ENCODE measurements around the gene CHRNA4. TPM values are rescaled to one million over a fixed set of nuclear protein-coding genes. Genes with fewer than 3 reads are reported as not detected.
A peak's percentile ranks its signal among the peaks of the same experiment; 100 is the strongest.

The CHRNA4 gene
- total RNA-seq, 4 donors from 2014 or later: 0.13 TPM; not detected in 3

GRCh38 chr20:63369024-63369530 lies 7.9 kb upstream of the CHRNA4 start:
- no peak overlapping the region for H3K4me3 ChIP-seq (ENCODE audit: low read depth, poor library complexity, severe bottlenecking)
- TF ChIP-seq POLR2A (IDR thresholded peaks at IDR 0.05) (no peak), CTCF (IDR thresholded peaks at IDR 0.05) (peak in 1 of 3 donors; percentile 29)
- WGBS, 2 donors: 82 to 88% methylated on average over 10 of the region's 10 CpGs
- no peak for DNase-seq (ENCODE audit: low spot score in 2 of 2)
- intact Hi-C loops (cut with DNase I; ENCODE audit: low total_unique reads): no loop called here

GRCh38 chr20:63368151-63368550 lies 7.0 kb upstream of the CHRNA4 start:
- intact Hi-C loops (cut with DNase I; ENCODE audit: low total_unique reads): no loop called here
- no peak overlapping the region for H3K4me3 ChIP-seq (ENCODE audit: low read depth, poor library complexity, severe bottlenecking)
- no peak for DNase-seq (ENCODE audit: low spot score in 2 of 2)
- no peak for TF ChIP-seq POLR2A (IDR thresholded peaks at IDR 0.05)
- no peak for TF ChIP-seq CTCF (IDR thresholded peaks at IDR 0.05)
- 97 to 98% methylated on average over 6 to 7 of the region's 8 CpGs for whole genome bisulfite sequencing, 2 donors

- DNase-seq (ENCODE audit: low spot score in 2 of 2): no peak
- H3K4me3 ChIP-seq (ENCODE audit: low read depth, poor library complexity, severe bottlenecking): no peak overlapping the region
- WGBS, 2 donors: 60 to 63% methylated on average over 17 to 22 of the region's 24 CpGs
- intact Hi-C loops (cut with DNase I; ENCODE audit: low total_unique reads): no loop called here
- TF ChIP-seq POLR2A (IDR thresholded peaks at IDR 0.05): no peak
- no peak for TF ChIP-seq CTCF (IDR thresholded peaks at IDR 0.05)
Observed at GRCh38 chr20:63367446-63368055, 6.4 kb upstream of the CHRNA4 start.

GRCh38 chr20:63366390-63367365 lies 5.5 kb upstream of the CHRNA4 start:
- intact Hi-C loops (cut with DNase I; ENCODE audit: low total_unique reads): no loop called here
- no peak overlapping the region for H3K4me3 ChIP-seq (ENCODE audit: low read depth, poor library complexity, severe bottlenecking)
- TF ChIP-seq POLR2A (IDR thresholded peaks at IDR 0.05) (no peak), CTCF (IDR thresholded peaks at IDR 0.05) (no peak)
- 68 to 72% methylated on average over 26 to 30 of the region's 30 CpGs for WGBS, 2 donors
- DNase-seq (ENCODE audit: low spot score in 2 of 2): no peak

GRCh38 chr20:63365601-63366389 lies 4.6 kb upstream of the CHRNA4 start:
- H3K4me3 ChIP-seq (ENCODE audit: low read depth, poor library complexity, severe bottlenecking): no peak overlapping the region
- DNase-seq (ENCODE audit: low spot score in 2 of 2): no peak
- WGBS, 2 donors: 79 to 80% methylated on average over 15 to 21 of the region's 22 CpGs
- intact Hi-C loops (cut with DNase I; ENCODE audit: low total_unique reads): no loop called here
- TF ChIP-seq POLR2A (IDR thresholded peaks at IDR 0.05) (no peak), CTCF (IDR thresholded peaks at IDR 0.05) (no peak)
